ES-I3 (cell line): ENCODE results near the gene TOP3A.

ENCODE experiments used
- H3K36me3 ChIP-seq: 2 replicates; pipeline ENCODE4 v1.6.1; 2013; ENCODE audit warnings: mild to moderate bottlenecking, low read length, control low read depth, moderate library complexity; ENCODE audit not compliant: insufficient read depth
- H3K4me1 ChIP-seq: 2 replicates; pipeline ENCODE4 v1.6.1; 2013; ENCODE audit warnings: mild to moderate bottlenecking, control low read depth, low read length; ENCODE audit not compliant: insufficient read depth
- H3K9ac ChIP-seq: 2 replicates; pipeline ENCODE4 v1.6.1; 2013; ENCODE audit warnings: low read depth, mild to moderate bottlenecking, low read length, moderate library complexity
- H3K9me3 ChIP-seq: 2 replicates; pipeline ENCODE4 v1.6.1; 2013; ENCODE audit warnings: mild to moderate bottlenecking, low read length, moderate library complexity; ENCODE audit not compliant: control insufficient read depth, insufficient read depth

Gene TOP3A

DNA sequence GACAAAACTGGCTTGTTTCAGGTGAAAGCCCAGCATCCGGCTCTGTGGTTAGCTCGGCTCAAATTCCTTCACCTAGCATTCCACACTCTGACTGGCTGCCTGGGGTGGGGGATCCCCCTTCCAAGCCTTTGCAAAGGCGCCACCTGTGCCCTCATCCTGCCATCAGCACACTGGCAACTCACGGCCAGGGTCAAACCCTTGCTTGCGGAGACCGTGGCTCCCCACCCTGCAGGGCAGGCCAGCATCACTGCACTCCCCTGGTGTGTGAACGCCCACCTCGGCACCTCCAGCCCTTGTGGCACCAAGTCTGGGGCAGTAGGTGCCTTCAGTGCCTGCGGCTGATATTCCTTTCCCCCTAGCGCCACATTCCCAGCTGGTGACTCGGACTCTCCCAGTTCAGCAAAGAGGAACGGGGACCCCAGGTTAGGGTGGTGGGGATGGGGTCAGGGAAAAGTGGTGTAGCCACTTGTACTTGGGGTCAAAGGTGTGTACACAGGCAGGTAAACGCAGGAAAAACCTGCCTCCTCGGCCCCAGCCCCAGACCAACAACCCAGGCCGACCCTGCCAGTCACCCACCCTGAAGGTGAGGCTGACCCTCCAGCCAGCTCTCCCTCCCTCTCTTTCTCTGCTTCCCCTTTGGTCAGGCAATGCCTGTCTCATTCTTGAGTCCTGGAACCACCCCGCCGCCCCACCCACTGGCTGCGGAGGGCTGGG lies 57.4 kb downstream of the TOP3A start:
- H3K36me3 ChIP-seq = peaks cover 12% of the 10 kb centered on the region
- no peaks in the 10 kb centered on the region for H3K9me3 ChIP-seq
- H3K9ac ChIP-seq = peak overlapping the region; percentile 85
- peaks cover 18% of the 10 kb centered on the region for H3K4me1 ChIP-seq

DNA sequence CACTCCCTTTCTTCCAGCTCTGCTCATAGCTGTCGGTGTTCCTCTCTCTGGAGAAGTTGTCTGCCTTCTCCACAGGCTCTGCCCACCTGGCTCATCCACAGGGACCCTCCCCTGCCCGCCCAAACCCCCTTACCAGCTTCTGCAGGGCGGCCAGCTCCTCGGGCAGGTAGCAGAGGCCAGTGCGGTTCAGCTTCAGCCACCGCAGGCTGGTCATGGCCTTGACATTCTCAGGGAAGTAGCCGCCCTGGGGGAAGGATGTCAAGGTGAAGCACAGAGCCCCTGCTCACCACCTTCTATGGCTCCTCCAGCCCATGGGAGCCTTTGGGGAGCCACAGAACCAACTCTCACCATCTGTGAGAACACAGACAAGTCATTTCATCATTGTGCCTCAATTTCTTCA lies 58.0 kb downstream of the TOP3A start:
- peaks cover 12% of the 10 kb centered on the region for H3K36me3 ChIP-seq
- no peaks in the 10 kb centered on the region for H3K9me3 ChIP-seq
- H3K4me1 ChIP-seq = peaks cover 16% of the 10 kb centered on the region
- H3K9ac ChIP-seq = peak overlapping the region; percentile 85; the same call in 1 of the 2 replicates

DNA sequence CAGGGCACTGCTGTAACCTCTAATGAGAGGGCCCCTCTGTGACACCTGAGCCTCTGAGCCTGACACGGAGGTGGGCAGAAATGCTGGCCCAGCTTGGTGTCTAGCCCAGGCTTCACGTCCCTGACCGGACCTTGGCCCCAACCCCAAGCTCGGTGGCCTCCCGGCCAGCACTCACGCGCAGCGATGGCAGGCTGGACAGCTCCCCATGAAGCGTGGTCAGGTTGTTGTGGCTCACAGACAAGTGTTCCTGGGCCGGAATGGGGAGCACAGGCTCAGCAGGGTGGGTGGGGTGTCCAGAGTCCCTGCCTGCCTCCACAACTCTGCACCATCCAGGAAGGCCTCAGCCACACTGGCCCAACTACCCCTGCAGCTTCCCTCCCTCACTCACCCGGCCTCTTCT lies 58.4 kb downstream of the TOP3A start:
- Histone ChIP-seq H3K9ac (no peak overlapping the region), H3K36me3 (peaks cover 12% of the 10 kb centered on the region), H3K4me1 (peaks cover 12% of the 10 kb centered on the region; the same call in 1 of the 2 replicates), H3K9me3 (no peaks in the 10 kb centered on the region)

GRCh38 chr17:18254888-18255649 lies 59.7 kb downstream of the TOP3A start:
- Histone ChIP-seq H3K36me3 (peaks cover 12% of the 10 kb centered on the region), H3K9ac (no peak overlapping the region), H3K9me3 (no peaks in the 10 kb centered on the region), H3K4me1 (peaks cover 11% of the 10 kb centered on the region; the same call in 1 of the 2 replicates)

- Histone ChIP-seq H3K36me3 (peaks cover 12% of the 10 kb centered on the region), H3K9ac (no peak overlapping the region), H3K9me3 (no peaks in the 10 kb centered on the region), H3K4me1 (peaks cover 6% of the 10 kb centered on the region; the same call in 1 of the 2 replicates)
Observed at GRCh38 chr17:18253947-18254821, 60.6 kb downstream of the TOP3A start.

GRCh38 chr17:18253187-18253884 lies 61.5 kb downstream of the TOP3A start:
- peaks cover 12% of the 10 kb centered on the region for H3K36me3 ChIP-seq
- H3K4me1 ChIP-seq = 0 out of 2 replicates have a peak, but pooled peaks cover 6% of the 10 kb centered on the region
- no peaks in the 10 kb centered on the region for H3K9me3 ChIP-seq
- H3K9ac ChIP-seq = no peak overlapping the region

DNA sequence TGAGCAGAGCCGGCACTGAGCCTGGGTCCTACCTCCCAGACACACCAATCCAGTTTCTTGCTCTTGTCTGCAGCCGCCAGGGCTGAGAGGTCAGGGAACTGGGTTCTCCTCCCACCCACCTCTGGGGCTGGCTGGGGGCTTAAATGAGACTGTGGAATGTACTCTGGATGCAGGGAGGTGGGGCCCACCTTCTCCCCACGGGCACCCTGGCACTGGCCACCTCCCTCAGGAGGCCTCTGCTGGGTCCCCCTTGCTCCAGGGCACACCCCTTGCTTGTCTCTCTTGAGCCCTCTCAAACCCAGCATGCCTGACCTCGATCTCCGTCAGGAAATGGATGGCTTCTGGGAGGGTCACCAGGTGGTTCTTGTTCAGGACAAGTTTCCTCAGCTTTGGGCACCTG lies 62.6 kb downstream of the TOP3A start:
- H3K9ac ChIP-seq = no peak overlapping the region
- H3K4me1 ChIP-seq = peaks cover 13% of the 10 kb centered on the region; the same call in 1 of the 2 replicates
- H3K36me3 ChIP-seq = peaks cover 12% of the 10 kb centered on the region
- no peaks in the 10 kb centered on the region for H3K9me3 ChIP-seq

DNA sequence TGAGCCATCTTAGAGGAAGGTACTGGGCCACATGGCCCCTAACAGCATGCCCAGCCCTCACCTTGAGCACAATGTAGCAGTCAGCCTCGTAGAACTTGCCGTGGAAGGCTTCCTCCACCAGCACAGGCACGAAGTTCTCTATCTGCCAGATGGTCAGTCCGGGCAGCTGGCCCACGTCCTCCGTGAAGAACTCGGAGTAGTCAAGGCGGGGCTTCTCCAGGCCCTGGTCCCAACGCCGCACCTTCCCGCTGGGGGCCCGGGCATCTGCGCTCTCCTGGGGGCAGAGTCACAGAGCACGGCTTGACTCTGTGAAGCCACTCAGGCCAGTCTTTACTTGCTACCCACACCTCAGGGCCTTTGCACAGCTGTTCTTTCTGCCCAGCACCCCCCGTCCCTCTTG lies 63.6 kb downstream of the TOP3A start:
- no peaks in the 10 kb centered on the region for H3K9me3 ChIP-seq
- peaks cover 7% of the 10 kb centered on the region; the same call in 1 of the 2 replicates for H3K4me1 ChIP-seq
- peaks cover 17% of the 10 kb centered on the region for H3K36me3 ChIP-seq
- no peak overlapping the region for H3K9ac ChIP-seq

GRCh38 chr17:18250708-18251107 lies 64.1 kb downstream of the TOP3A start:
- Histone ChIP-seq H3K9me3 (no peaks in the 10 kb centered on the region), H3K9ac (no peak overlapping the region), H3K36me3 (peaks cover 17% of the 10 kb centered on the region), H3K4me1 (peaks cover 7% of the 10 kb centered on the region; the same call in 1 of the 2 replicates)

- H3K9ac ChIP-seq = no peak overlapping the region
- H3K9me3 ChIP-seq = no peaks in the 10 kb centered on the region
- H3K36me3 ChIP-seq = peaks cover 16% of the 10 kb centered on the region
- peaks cover 7% of the 10 kb centered on the region; the same call in 1 of the 2 replicates for H3K4me1 ChIP-seq
Observed at GRCh38 chr17:18250259-18250658, 64.5 kb downstream of the TOP3A start.

DNA sequence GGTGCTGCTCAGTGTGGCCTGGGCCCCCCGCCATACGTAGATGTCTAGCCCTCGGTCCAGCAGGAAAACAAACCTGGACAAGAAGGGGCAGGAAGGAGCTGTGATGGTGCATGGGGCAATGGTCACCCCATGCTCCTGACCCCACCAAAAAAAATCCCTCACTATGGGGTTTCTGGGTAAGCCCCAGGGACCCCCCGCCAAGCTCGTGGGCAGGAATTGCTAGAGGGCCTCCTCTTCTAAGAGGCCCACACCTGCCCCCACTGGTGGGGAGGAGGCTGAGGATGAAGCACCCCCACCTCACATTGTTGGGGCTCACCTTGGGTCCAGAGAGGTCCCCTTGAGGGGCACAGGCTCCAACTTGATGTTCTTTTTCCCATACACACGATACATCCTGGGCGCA lies 66.0 kb downstream of the TOP3A start:
- H3K36me3 ChIP-seq = peaks cover 16% of the 10 kb centered on the region
- H3K4me1 ChIP-seq = peaks cover 7% of the 10 kb centered on the region; the same call in 1 of the 2 replicates
- H3K9me3 ChIP-seq = no peaks in the 10 kb centered on the region
- H3K9ac ChIP-seq = no peak overlapping the region

GRCh38 chr17:18248300-18248731 lies 66.5 kb downstream of the TOP3A start:
- no peak overlapping the region for H3K9ac ChIP-seq
- H3K36me3 ChIP-seq = peaks cover 18% of the 10 kb centered on the region
- no peaks in the 10 kb centered on the region for H3K9me3 ChIP-seq
- H3K4me1 ChIP-seq = peaks cover 7% of the 10 kb centered on the region; the same call in 1 of the 2 replicates

DNA sequence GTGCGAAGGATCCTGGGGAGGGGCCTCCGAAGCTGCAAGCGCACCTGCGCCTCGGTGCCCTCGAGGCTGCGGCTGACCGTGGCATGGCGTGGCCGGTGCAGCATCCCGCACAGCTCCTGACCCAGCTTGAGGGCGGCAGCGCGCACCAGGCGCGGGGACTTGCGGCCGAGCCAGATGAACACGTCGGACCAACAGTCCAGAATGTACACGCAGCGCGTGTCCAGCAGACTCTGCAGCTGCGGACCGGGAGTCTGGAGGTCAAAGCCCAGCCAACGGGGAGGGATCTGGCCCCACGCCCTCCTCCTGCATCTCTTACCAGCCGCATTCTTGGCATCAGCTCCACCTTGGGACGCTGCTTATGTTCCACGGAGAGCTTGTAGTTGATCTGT lies 67.2 kb downstream of the TOP3A start:
- peaks cover 14% of the 10 kb centered on the region for H3K36me3 ChIP-seq

More for the DNA sequence above, 67.2 kb downstream of the TOP3A start:
- H3K9ac ChIP-seq = no peak overlapping the region
- H3K4me1 ChIP-seq = peaks cover 7% of the 10 kb centered on the region; the same call in 1 of the 2 replicates
- H3K9me3 ChIP-seq = no peaks in the 10 kb centered on the region
